ENCODE data around the gene PAN2. TPM values are rescaled to one million over a fixed set of nuclear protein-coding genes. Genes with fewer than 3 reads are reported as not detected.

PAN2 gene
- total RNA-seq, 1 donor from 2014 or later, result 69.6 TPM

DNA sequence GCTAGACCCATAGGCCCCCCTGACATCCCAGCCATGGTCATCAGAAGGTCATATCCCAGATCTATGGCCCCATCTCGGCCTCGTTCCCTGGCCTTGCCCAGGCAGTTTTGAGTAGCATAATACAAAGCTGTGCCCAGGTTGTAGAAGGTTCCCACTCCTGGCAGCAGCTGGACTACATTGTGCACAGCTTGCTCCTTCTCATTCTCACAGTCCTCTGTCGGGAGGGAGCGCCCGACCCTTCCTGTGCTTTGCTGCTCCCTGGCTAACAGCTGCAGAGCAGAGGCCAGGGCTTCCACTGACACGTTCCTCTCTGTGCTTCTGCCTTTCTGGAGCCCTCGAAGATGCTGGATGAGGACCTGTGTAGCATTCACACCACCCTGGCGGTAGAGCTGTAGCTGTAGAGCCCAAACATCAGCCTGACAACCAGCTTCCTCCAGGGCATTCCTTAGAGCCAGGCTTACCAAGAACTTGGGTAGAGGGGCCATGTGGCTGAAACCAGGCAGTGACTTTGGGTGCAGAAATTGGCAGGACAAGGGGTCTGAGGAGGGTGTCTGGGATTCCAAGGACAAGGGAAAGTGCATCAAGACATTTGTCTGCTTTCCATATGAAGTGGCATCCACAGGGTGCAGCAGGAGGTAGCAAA lies 27.8 kb upstream of the PAN2 start:
- peak overlapping the region; percentile 96 for H3K4me3 Mint-ChIP-seq
- H3K4me1 Mint-ChIP-seq, result peaks cover 19% of the 10 kb centered on the region
- TF ChIP-seq, protein P1, sequence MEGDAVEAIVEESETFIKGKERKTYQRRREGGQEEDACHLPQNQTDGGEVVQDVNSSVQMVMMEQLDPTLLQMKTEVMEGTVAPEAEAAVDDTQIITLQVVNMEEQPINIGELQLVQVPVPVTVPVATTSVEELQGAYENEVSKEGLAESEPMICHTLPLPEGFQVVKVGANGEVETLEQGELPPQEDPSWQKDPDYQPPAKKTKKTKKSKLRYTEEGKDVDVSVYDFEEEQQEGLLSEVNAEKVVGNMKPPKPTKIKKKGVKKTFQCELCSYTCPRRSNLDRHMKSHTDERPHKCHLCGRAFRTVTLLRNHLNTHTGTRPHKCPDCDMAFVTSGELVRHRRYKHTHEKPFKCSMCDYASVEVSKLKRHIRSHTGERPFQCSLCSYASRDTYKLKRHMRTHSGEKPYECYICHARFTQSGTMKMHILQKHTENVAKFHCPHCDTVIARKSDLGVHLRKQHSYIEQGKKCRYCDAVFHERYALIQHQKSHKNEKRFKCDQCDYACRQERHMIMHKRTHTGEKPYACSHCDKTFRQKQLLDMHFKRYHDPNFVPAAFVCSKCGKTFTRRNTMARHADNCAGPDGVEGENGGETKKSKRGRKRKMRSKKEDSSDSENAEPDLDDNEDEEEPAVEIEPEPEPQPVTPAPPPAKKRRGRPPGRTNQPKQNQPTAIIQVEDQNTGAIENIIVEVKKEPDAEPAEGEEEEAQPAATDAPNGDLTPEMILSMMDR (conservative IDR thresholded peaks at IDR 0.05), result no peak
- H3K36me3 Mint-ChIP-seq (ENCODE audit: low read depth), result no peaks in the 10 kb centered on the region
- no peak for DNase-seq (ENCODE audit: low read depth, low spot score)
- peaks cover 13% of the 10 kb centered on the region for H3K27me3 Mint-ChIP-seq (ENCODE audit: low read depth)
- no peaks in the 10 kb centered on the region for H3K9me3 Mint-ChIP-seq
- H3K27ac Mint-ChIP-seq (ENCODE audit: unreplicated experiment), result no peak overlapping the region

DNA sequence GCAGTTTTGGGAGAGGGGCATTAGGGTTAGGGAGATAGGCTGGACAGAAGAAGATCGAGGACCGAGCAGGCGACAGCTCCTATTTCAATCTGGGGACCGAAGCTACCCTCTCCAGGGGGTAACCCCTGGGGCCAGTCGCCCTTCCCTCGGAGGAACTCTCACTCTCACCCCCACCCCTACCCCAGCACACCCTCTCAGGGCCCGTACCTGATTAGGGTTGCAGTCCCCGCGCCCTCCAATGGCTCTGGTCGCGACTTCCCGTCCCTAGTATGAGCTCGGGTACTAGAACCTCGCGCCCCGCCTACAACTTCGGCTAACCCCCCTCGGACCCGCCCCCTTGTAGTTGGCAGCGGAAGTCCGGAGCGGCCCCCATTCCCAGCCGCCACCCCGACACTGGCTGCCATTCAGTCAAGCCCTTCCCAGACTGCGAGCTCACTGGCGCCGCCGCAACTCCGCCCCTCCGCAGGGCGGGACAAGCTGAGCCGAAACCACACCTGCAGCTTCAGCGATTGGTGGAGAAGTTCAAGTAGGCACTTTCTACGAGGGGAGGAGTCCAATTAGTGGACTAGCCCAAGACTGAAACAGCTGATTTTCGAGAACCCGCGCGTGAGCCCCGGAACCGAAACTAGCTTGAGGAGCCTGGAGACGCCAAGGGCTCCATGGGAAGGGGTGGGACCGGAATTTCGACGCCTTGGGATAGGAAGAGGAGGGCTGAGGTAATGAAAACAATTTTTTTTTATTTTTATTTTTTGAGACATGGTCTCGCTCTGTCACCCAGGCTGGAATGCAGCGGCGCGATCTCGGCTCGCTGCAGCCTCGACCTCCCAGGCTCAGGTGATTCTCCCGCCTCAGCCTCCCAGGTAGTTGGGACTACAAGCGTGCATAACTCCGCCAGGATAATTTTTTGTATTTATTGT lies 26.3 kb upstream of the PAN2 start, which contains the start of gene STAT2:
Gene STAT2 (minus strand): TSS at position 257 of the 917 bp plus-strand sequence. CDS start 3,536 bp downstream, outside the sequence.
- Mint-ChIP-seq H3K4me3 (peak within 1 kb of the TSS; percentile 96), H3K27ac (ENCODE audit: unreplicated experiment) (peak within 1 kb of the TSS; percentile 84), H3K9me3 (no peaks in the 10 kb centered on the region), H3K36me3 (ENCODE audit: low read depth) (peaks cover 3% of the 10 kb centered on the region), H3K27me3 (ENCODE audit: low read depth) (peaks cover 13% of the 10 kb centered on the region), H3K4me1 (peaks cover 19% of the 10 kb centered on the region)
- DNase-seq (ENCODE audit: low read depth, low spot score), result peak; percentile 96
- TF ChIP-seq, protein P1 (conservative IDR thresholded peaks at IDR 0.05), result no peak

DNA sequence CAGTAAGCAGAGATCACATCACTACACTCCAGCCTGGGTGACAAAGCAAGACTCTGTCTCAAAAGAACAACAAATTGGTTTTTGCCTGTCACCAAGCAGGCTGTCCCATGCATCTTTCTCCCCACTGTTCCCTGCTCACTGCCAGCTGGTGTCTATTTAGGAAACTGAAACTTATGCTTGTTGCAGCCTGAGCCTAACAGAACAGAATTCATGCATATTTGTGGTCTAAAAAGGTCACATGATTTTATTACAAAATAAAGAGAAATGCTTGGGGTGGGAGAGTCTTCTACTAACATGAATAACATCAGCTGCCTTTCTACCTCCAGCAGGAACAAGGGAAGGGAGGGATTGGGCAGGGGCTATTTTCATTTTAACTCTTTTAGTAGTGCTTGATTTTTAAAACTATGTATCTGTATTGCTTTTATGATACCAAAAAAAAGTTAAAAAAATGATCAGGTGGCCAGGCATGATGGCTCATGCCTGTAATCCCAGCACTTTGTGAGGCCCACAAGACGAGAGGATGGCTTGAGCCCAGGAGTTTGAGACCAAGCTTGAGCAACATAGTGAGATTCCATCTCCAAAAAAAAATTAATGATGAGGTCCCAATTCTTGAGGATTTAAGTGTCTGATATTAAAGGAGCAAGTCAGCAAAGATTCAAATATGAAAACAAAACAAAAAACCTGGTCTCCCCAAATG lies 25.2 kb upstream of the PAN2 start:
- Mint-ChIP-seq H3K4me1 (peaks cover 19% of the 10 kb centered on the region), H3K9me3 (no peaks in the 10 kb centered on the region), H3K4me3 (peak overlapping the region; percentile 96), H3K36me3 (ENCODE audit: low read depth) (peaks cover 3% of the 10 kb centered on the region), H3K27ac (ENCODE audit: unreplicated experiment) (peak overlapping the region; percentile 84), H3K27me3 (ENCODE audit: low read depth) (peaks cover 11% of the 10 kb centered on the region)
- TF ChIP-seq, protein P1 (conservative IDR thresholded peaks at IDR 0.05), result no peak
- DNase-seq (ENCODE audit: low read depth, low spot score), result no peak

DNA sequence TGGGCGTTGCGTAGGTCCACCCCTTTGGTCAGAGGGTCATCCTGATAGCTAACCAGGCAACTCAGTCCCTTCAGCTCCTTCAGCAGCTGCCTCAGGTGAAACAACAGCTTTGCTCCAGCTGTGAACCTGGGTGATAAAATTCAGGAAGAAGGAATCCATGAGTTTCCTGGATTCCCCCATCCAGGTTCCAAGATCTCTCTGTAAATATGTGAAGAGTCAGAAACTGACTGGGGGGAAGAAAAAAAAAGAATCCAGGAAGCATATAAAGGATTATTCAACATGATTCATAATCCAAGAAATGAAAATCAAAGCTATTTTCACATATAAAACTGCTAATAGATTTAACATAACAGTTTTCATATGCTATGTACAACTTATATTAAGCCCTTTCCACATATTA lies 17.5 kb upstream of the PAN2 start:
- Mint-ChIP-seq H3K4me1 (no peaks in the 10 kb centered on the region), H3K9me3 (no peaks in the 10 kb centered on the region), H3K36me3 (ENCODE audit: low read depth) (peaks cover 10% of the 10 kb centered on the region), H3K27me3 (ENCODE audit: low read depth) (no peaks in the 10 kb centered on the region), H3K27ac (ENCODE audit: unreplicated experiment) (no peak overlapping the region), H3K4me3 (no peak overlapping the region)
- no peak for DNase-seq (ENCODE audit: low read depth, low spot score)
- TF ChIP-seq, protein P1 (conservative IDR thresholded peaks at IDR 0.05), result no peak

DNA sequence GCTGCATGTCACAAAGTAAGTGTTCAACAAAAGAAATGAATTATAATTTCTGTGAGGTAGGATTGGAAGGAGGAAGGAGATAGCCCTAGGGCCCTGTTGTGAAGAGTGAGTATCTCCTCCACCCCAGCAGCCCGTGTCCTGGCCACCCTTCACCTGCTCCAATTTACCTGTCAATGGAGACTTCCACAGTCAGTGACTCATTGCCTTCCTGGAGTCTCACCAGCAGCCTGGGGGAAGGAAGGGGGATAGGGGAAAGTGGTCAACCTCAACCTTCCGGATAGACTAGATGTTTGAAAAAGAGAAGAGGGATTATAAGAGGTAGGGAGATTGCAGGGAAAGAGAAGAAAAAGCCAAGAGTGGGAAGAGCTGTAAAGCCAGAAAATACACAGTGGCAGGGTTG lies 16.9 kb upstream of the PAN2 start:
- no peak overlapping the region for H3K4me3 Mint-ChIP-seq
- TF ChIP-seq, protein P1 (conservative IDR thresholded peaks at IDR 0.05), result no peak
- H3K9me3 Mint-ChIP-seq, result no peaks in the 10 kb centered on the region
- no peak overlapping the region for H3K27ac Mint-ChIP-seq (ENCODE audit: unreplicated experiment)
- H3K4me1 Mint-ChIP-seq, result no peaks in the 10 kb centered on the region
- DNase-seq (ENCODE audit: low read depth, low spot score), result no peak
- H3K27me3 Mint-ChIP-seq (ENCODE audit: low read depth), result no peaks in the 10 kb centered on the region
- H3K36me3 Mint-ChIP-seq (ENCODE audit: low read depth), result peaks cover 7% of the 10 kb centered on the region

Measured in neural crest cell (in vitro differentiated cells).